Fibroblast of pulmonary artery (primary cell): ENCODE measurements around the gene MUC22.
"Not testable (repeated sequence)": the region's sequence is repeated elsewhere in the genome, so short reads cannot be mapped to it uniquely, and the experiment has no call there.

Source experiments
- DNase-seq: peaks from one replicate; pipeline ENCODE4 v3.0.0-alpha.2; 2010; ENCODE audit warnings: low read depth
- H3K4me3 ChIP-seq: replicated peaks from 2 replicates; pipeline ENCODE4 v1.5.1; 2011; ENCODE audit warnings: low read depth, mild to moderate bottlenecking, control low read depth, low read length, moderate library complexity
- CTCF ChIP-seq: IDR thresholded peaks from 2 replicates; pipeline ENCODE4 v1.5.1; 2011; ENCODE audit warnings: mild to moderate bottlenecking, control low read depth, low read length, inconsistent platforms; ENCODE audit errors: missing control alignments

Gene MUC22

DNA sequence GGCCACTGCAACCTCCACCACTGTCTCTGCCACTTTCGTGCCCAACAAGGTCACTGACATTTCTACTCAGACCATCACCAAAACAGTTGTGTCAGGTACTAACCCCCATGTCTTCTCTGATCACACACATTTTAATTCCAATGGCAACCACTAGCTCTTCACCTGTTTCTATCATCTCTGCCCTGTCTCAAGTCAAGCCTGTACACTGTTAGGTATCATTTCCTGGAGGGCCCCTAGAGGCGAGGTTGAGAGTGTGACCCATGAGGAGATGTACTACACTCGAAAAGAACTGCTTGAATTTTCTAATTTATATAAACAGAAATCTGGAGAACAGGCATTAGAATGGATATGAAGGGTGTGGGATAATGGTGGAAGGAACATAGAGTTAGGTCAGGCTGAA is 44.1 kb upstream of the MUC22 start:
- no peak overlapping the region for H3K4me3 ChIP-seq

DNA sequence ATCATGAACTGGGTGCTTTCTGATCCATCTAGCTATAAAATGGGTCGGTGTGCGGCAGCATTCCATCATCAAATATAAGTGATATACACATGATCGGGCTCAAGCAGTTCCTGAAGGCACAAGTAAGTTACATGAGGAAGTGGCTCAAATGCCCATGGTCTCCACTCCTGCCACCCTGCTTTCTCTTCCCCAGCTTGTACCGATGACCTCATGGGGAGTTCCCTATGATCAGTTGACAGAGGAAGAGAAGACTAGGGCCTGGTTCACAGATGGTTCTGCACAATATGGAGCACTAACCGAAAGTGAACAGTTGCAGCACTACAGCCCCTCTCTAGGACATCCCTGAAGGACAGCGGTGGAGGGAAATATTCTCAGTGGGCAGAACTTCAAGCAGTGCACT is 41.1 kb upstream of the MUC22 start:
- not testable (repeated sequence) for H3K4me3 ChIP-seq, DNase-seq

More for the DNA sequence above, 44.1 kb upstream of the MUC22 start:
- DNase-seq, result no peak
- no peak for TF ChIP-seq CTCF

DNA sequence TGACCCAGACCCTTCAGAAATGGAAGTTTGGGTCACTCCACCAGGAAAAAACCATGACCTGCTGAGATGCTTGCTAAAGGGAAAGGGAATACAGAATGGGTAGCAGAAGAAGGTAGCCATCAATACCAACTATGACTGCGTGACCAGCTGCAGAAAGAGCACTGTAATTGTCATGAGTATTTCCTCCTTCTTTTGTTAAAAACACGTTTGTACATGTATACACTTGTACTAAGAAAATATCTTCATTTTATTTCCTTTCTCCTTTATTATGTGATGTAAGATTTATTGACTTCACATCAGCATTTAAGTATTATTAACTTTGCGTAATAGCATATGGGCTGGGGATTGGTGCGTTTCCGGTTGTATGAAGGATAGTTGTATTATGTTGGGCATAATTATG is 39.3 kb upstream of the MUC22 start:
- no peak overlapping the region for H3K4me3 ChIP-seq
- TF ChIP-seq CTCF, result no peak
- no peak for DNase-seq

DNA sequence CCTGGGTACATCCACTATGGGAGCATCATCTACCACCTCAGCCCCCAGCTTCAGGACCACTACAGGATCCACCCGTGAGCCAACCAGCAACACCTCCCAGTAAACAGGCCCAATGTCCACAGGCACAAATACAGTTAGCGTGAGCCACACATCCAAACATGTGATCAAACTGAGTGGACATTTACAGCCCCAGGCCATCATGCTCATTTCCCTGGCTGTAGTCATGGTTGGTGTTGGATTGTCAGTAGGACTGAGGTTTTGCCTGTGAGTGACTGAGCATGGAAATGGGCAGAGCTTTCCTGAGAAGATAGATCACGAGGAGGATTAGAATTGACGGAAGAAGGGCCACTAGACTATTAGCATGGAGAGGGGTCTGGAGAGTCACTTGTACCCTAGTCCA is 37.5 kb upstream of the MUC22 start:
- TF ChIP-seq CTCF, result no peak
- no peak for DNase-seq
- no peak overlapping the region for H3K4me3 ChIP-seq

- no peak for DNase-seq
- H3K4me3 ChIP-seq, result no peak overlapping the region
- no peak for TF ChIP-seq CTCF
Observed at GRCh38 chr6:30974490-30975252, 35.6 kb upstream of the MUC22 start.

GRCh38 chr6:30979141-30979540 is 31.1 kb upstream of the MUC22 start:
- no peak for DNase-seq
- H3K4me3 ChIP-seq, result no peak overlapping the region
- TF ChIP-seq CTCF, result no peak

GRCh38 chr6:30979690-30980089 is 30.6 kb upstream of the MUC22 start:
- no peak overlapping the region for H3K4me3 ChIP-seq
- no peak for DNase-seq
- no peak for TF ChIP-seq CTCF
